Esophagus muscularis mucosa (tissue), 4 donors: ENCODE measurements around the gene GOSR1. TPM values are rescaled to one million over a fixed set of nuclear protein-coding genes. Genes with fewer than 3 reads are reported as not detected.
"Not testable (repeated sequence)": the region's sequence is repeated elsewhere in the genome, so short reads cannot be mapped to it uniquely, and the experiment has no call there.

Experiments
- DNase-seq: peaks from one replicate; pipeline ENCODE4 v3.0.0-alpha.2; 2017; ENCODE audit errors: extremely low spot score
- H3K27ac ChIP-seq, 4 donors: fragments of 200-600 bp; sonication (generic); replicated peaks in 1 of 4; 1 replicate in 3 of 4; 2 replicates in 1 of 4; pipeline ENCODE4 v1.5.1; 2016 to 2019; ENCODE audit warnings: mild to moderate bottlenecking in 1 of 4
- H3K27me3 ChIP-seq, 4 donors: fragments of 200-600 bp; sonication (generic); one replicate each; pipeline versions ENCODE4 v1.5.1 to v1.6.0; 2016 to 2019
- H3K36me3 ChIP-seq, 4 donors: fragments of 200-600 bp; sonication (generic); one replicate each; pipeline ENCODE4 v1.5.1; 2016 to 2019
- H3K4me1 ChIP-seq, 4 donors: fragments of 200-600 bp; sonication (generic); one replicate each; pipeline ENCODE4 v1.5.1; 2016 to 2019
- H3K4me3 ChIP-seq, 4 donors: fragments of 200-600 bp; sonication (generic); 1 replicate in 2 of 4; 2 replicates in 2 of 4; pipeline ENCODE4 v1.5.1; 2016 to 2019; ENCODE audit warnings: mild to moderate bottlenecking in 4 of 4, moderate library complexity in 1 of 4
- H3K9me3 ChIP-seq, 4 donors: fragments of 200-600 bp; sonication (generic); 1 replicate in 3 of 4; 2 replicates in 1 of 4; pipeline ENCODE4 v1.5.1; 2016 to 2019
- EP300 ChIP-seq: sonication (generic); formaldehyde crosslinking; IDR thresholded peaks from one replicate; pipeline ENCODE4 v1.6.1; 2017; ENCODE audit warnings: antibody characterized with exemption
- POLR2A ChIP-seq: fragments of 450-650 bp; IDR thresholded peaks from one replicate; pipeline ENCODE4 v1.6.1; 2017; ENCODE audit warnings: antibody characterized with exemption, moderate library complexity, mild to moderate bottlenecking, low read depth
- POLR2AphosphoS5 ChIP-seq, 2 donors: sonication (generic); formaldehyde crosslinking; IDR thresholded peaks; one replicate each; pipeline ENCODE4 v1.6.1; 2017; ENCODE audit warnings: antibody characterized with exemption in 2 of 2
- WGBS: methylation state at CpG from one replicate; pipeline ENCODE4 v1.1.5; 2018; 5-methylcytosine and 5-hydroxymethylcytosine counted together
- intact Hi-C: fragments of 100-400 bp; cut with DNase I; formaldehyde crosslinking; loops from one replicate; pipeline ENCODE4 v1.15.1; 2023
- total RNA-seq, 4 donors: library from RNA; depleted of rRNA; stranded (reverse); fragments of >200 nt; gene quantifications; one replicate each; pipeline versions ENCODE4 v1.1.0 to v1.2.1, GENCODE V29; 2016
- TF ChIP-seq, protein P1 (sequence below), 3 experiments: fragments of 200-600 bp in 2 of 3; fragments of 450-650 bp in 1 of 3; sonication (generic) in 2 of 3; IDR thresholded peaks; one replicate each; pipeline ENCODE4 v1.5.1; 2017 to 2019; ENCODE audit warnings: antibody characterized with exemption in 3 of 3, mild to moderate bottlenecking in 2 of 3, moderate library complexity in 1 of 3

GOSR1 gene
- total RNA-seq, 4 donors from 2014 or later, result 28.3 to 49.5 (median 34.2) TPM

- H3K27me3 ChIP-seq, result no peaks in the 10 kb centered on the region
- TF ChIP-seq POLR2AphosphoS5 (IDR thresholded peaks at IDR 0.05) (no peak), EP300 (no peak), POLR2A (no peak)
- TF ChIP-seq, protein P1, sequence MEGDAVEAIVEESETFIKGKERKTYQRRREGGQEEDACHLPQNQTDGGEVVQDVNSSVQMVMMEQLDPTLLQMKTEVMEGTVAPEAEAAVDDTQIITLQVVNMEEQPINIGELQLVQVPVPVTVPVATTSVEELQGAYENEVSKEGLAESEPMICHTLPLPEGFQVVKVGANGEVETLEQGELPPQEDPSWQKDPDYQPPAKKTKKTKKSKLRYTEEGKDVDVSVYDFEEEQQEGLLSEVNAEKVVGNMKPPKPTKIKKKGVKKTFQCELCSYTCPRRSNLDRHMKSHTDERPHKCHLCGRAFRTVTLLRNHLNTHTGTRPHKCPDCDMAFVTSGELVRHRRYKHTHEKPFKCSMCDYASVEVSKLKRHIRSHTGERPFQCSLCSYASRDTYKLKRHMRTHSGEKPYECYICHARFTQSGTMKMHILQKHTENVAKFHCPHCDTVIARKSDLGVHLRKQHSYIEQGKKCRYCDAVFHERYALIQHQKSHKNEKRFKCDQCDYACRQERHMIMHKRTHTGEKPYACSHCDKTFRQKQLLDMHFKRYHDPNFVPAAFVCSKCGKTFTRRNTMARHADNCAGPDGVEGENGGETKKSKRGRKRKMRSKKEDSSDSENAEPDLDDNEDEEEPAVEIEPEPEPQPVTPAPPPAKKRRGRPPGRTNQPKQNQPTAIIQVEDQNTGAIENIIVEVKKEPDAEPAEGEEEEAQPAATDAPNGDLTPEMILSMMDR (IDR thresholded peaks at IDR 0.05), result no peak
- WGBS, result 87% methylated on average over 4 of the region's 4 CpGs
- no peak overlapping the region for H3K4me3 ChIP-seq
- no peak overlapping the region for H3K27ac ChIP-seq
- H3K9me3 ChIP-seq, result peaks cover 0 to 3% (median 0%) of the 10 kb centered on the region in 4 donors
- no peak for DNase-seq
- peaks cover 28 to 87% (median 79%) of the 10 kb centered on the region in 4 donors for H3K36me3 ChIP-seq
- peaks cover 0 to 10% (median 9%) of the 10 kb centered on the region in 4 donors for H3K4me1 ChIP-seq
- intact Hi-C loops, result no loop called here
Observed at GRCh38 chr17:30454635-30455034, 22.6 kb upstream of the GOSR1 start.

DNA sequence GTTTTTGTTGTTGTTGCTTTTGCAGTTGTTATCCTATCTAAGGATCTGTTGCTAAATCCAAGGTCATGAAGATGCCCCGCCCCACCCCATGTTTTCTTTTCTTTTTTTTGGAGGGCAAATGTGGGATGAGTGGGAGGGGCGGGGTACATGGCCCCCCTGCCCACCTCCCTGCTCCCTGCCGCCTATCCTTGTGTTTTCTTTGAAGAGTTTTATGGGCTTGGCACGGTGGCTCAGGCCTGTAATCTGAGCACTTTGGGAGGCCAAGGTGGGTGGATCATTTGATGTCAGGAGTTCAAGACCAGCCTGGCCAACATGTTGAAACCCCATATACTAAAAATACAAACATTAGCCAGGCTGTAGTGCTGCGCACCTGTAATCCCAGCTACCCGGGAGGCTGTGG lies 18.8 kb upstream of the GOSR1 start:
- intact Hi-C loops, result no loop called here
- TF ChIP-seq POLR2AphosphoS5 (IDR thresholded peaks at IDR 0.05) (no peak), EP300 (no peak), POLR2A (no peak)
- TF ChIP-seq, protein P1 (IDR thresholded peaks at IDR 0.05), result no peak
- no peak overlapping the region for H3K27ac ChIP-seq
- peaks cover 0 to 3% (median 0%) of the 10 kb centered on the region in 4 donors for H3K9me3 ChIP-seq
- no peaks in the 10 kb centered on the region for H3K27me3 ChIP-seq
- H3K36me3 ChIP-seq, result peaks cover 29 to 83% (median 67%) of the 10 kb centered on the region in 4 donors
- WGBS, result 98% methylated on average over 6 of the region's 6 CpGs
- H3K4me1 ChIP-seq, result no peaks in the 10 kb centered on the region
- H3K4me3 ChIP-seq, result no peak overlapping the region
- no peak for DNase-seq

- DNase-seq, intact Hi-C loops, H3K9me3 ChIP-seq, H3K27ac ChIP-seq, H3K4me1 ChIP-seq, H3K27me3 ChIP-seq, H3K4me3 ChIP-seq: not testable (repeated sequence)
- peaks cover 29 to 81% (median 64%) of the 10 kb centered on the region in 4 donors for H3K36me3 ChIP-seq
- WGBS, result 93% methylated on average over 5 of the region's 5 CpGs
Observed at GRCh38 chr17:30458797-30459413, 18.3 kb upstream of the GOSR1 start.

GRCh38 chr17:30468465-30468864 lies 8.7 kb upstream of the GOSR1 start:
- H3K9me3 ChIP-seq, result no peaks in the 10 kb centered on the region
- H3K4me3 ChIP-seq, result no peak overlapping the region
- H3K27ac ChIP-seq, result no peak overlapping the region
- intact Hi-C loops, result no loop called here
- no peak for DNase-seq
- TF ChIP-seq EP300, result no peak
- no peak for TF ChIP-seq POLR2AphosphoS5 (IDR thresholded peaks at IDR 0.05)
- TF ChIP-seq, protein P1 (IDR thresholded peaks at IDR 0.05), result no peak
- no peak for TF ChIP-seq POLR2A
- H3K27me3 ChIP-seq, result no peaks in the 10 kb centered on the region
- H3K4me1 ChIP-seq, result peaks cover 0 to 10% (median 8%) of the 10 kb centered on the region in 4 donors
- H3K36me3 ChIP-seq, result peaks cover 11 to 31% (median 26%) of the 10 kb centered on the region in 4 donors
- 67% methylated on average over 2 of the region's 2 CpGs for WGBS

GRCh38 chr17:30472238-30472890 lies 4.8 kb upstream of the GOSR1 start:
- H3K36me3 ChIP-seq, result no peaks in the 10 kb centered on the region
- no peak for DNase-seq
- peak overlapping the region in 2 of 4 donors; percentile 6 to 29 for H3K4me3 ChIP-seq
- intact Hi-C loops, result loop anchor here (10.0 kb wide), 2 partner anchors 128 to 242 kb away; no protein-coding TSS in a partner anchor
- no peaks in the 10 kb centered on the region for H3K9me3 ChIP-seq
- 43% methylated on average over 10 of the region's 10 CpGs for WGBS
- H3K27me3 ChIP-seq, result no peaks in the 10 kb centered on the region
- peaks cover 6 to 18% (median 16%) of the 10 kb centered on the region in 4 donors for H3K4me1 ChIP-seq
- no peak for TF ChIP-seq EP300
- TF ChIP-seq, protein P1 (IDR thresholded peaks at IDR 0.05), result no peak
- TF ChIP-seq POLR2AphosphoS5 (IDR thresholded peaks at IDR 0.05), result no peak
- TF ChIP-seq POLR2A, result no peak
- H3K27ac ChIP-seq, result peak overlapping the region in 2 of 4 donors; percentile 31 to 41
